OCI-LY7 (cell line): Measurements from ENCODE around the gene ZNRF3. TPM values are rescaled to one million over a fixed set of nuclear protein-coding genes. Genes with fewer than 3 reads are reported as not detected.

Source experiments
- BruUV-seq: library from RNA; stranded (reverse); fragments of 400-500 nt; replicated peaks from 2 replicates; lab custom pipeline; 2021; lab: Mats Ljungman, UMichigan
- CTCF ChIA-PET: fragments of 300-600 bp; sonication (Branson Sonifier 250); formaldehyde crosslinking; loops from one replicate; lab custom pipeline; 2022; ENCODE audit warnings: antibody characterized with exemption; ENCODE audit not compliant: unreplicated experiment; lab: Charles Lee
- POLR2A ChIA-PET: fragments of 300-600 bp; sonication (Branson Sonifier 250); formaldehyde crosslinking; loops from one replicate; lab custom pipeline; 2022; ENCODE audit warnings: antibody characterized with exemption; lab: Charles Lee
- DNase-seq: peaks from one replicate; pipeline ENCODE4 v3.0.0-alpha.2; 2015; ENCODE audit warnings: low spot score
- H2AFZ ChIP-seq: fragments of 200-600 bp; sonication (generic), shearing (Covaris generic); 2 replicates; pipeline ENCODE4 v1.6.1; 2014; ENCODE audit warnings: mild to moderate bottlenecking, antibody characterized with exemption, low read length, moderate library complexity
- H3K27ac ChIP-seq: fragments of 200-600 bp; sonication (generic); 2 replicates; pipeline ENCODE4 v1.5.1; 2014; ENCODE audit warnings: mixed run types, low read depth, mild to moderate bottlenecking, moderate library complexity, low read length, inconsistent platforms; ENCODE audit not compliant: poor library complexity, severe bottlenecking
- H3K36me3 ChIP-seq: fragments of 200-600 bp; sonication (generic); 2 replicates; pipeline ENCODE4 v1.6.1; 2014; ENCODE audit warnings: mild to moderate bottlenecking, antibody characterized with exemption, low read length, moderate library complexity, mixed read lengths; ENCODE audit not compliant: insufficient read depth
- H3K4me1 ChIP-seq: fragments of 200-600 bp; sonication (generic); 2 replicates; pipeline ENCODE4 v1.5.1; 2014; ENCODE audit warnings: mild to moderate bottlenecking, low read length; ENCODE audit not compliant: insufficient read depth, poor library complexity, severe bottlenecking
- H3K4me2 ChIP-seq: fragments of 200-600 bp; sonication (generic); 2 replicates; pipeline ENCODE4 v1.6.1; 2014; ENCODE audit warnings: mild to moderate bottlenecking, low read length
- H3K4me3 ChIP-seq: fragments of 200-600 bp; sonication (generic); 2 replicates; pipeline ENCODE4 v1.5.1; 2014; ENCODE audit warnings: mild to moderate bottlenecking, low read depth, low read length; ENCODE audit not compliant: poor library complexity, severe bottlenecking
- H3K79me2 ChIP-seq: fragments of 200-600 bp; sonication (generic); 2 replicates; pipeline ENCODE4 v1.6.1; 2016; ENCODE audit warnings: low read depth, mild to moderate bottlenecking, low read length, moderate library complexity, mixed read lengths; ENCODE audit not compliant: insufficient read depth
- H3K9me2 ChIP-seq: fragments of 200-600 bp; sonication (generic); 2 replicates; pipeline ENCODE4 v1.6.1; 2016; ENCODE audit warnings: mild to moderate bottlenecking, low read length, mixed read lengths; ENCODE audit not compliant: insufficient read depth
- H3K9me3 ChIP-seq: fragments of 200-600 bp; sonication (generic); 2 replicates; pipeline ENCODE4 v1.6.1; 2014; ENCODE audit warnings: mild to moderate bottlenecking, mixed run types, low read length, mixed read lengths
- H4K20me1 ChIP-seq: fragments of 200-600 bp; sonication (generic); 2 replicates; pipeline ENCODE4 v1.6.1; 2014; ENCODE audit warnings: mild to moderate bottlenecking, antibody characterized with exemption, low read length, moderate library complexity, mixed read lengths; ENCODE audit not compliant: insufficient read depth
- CTCF ChIP-seq: fragments of 200-600 bp; sonication (generic); conservative IDR thresholded peaks from 2 replicates; pipeline ENCODE4 v1.5.1; 2014; ENCODE audit warnings: mild to moderate bottlenecking, antibody characterized with exemption, low read length, moderate library complexity, mixed read lengths
- EZH2phosphoT487 ChIP-seq: fragments of 200-600 bp; sonication (generic); IDR thresholded peaks from 2 replicates; pipeline ENCODE4 v1.6.1; 2018; ENCODE audit warnings: low read depth, borderline replicate concordance, mild to moderate bottlenecking, mixed run types, antibody characterized with exemption, low read length, moderate library complexity, mixed read lengths
- intact Hi-C: fragments of 100-400 bp; cut with micrococcal nuclease; formaldehyde crosslinking; loops from one replicate; pipeline ENCODE4 v1.10.0; 2022; ENCODE audit not compliant: unreplicated experiment
- total RNA-seq, 2 experiments: library from RNA; depleted of rRNA in 1 of 2; stranded (reverse); fragments of >200 nt in 1 of 2; shearing (Covaris generic) in 1 of 2; gene quantifications; 2 replicates each; pipeline ENCODE4 v1.2.3, GENCODE V29; 2014 to 2022

ZNRF3 gene
- total RNA-seq, 2 experiments from 2014 or later, result 3.6 to 3.9 TPM

- H3K79me2 ChIP-seq, result no peaks in the 10 kb centered on the region
- H3K9me2 ChIP-seq, result no peaks in the 10 kb centered on the region
- H3K36me3 ChIP-seq, result no peaks in the 10 kb centered on the region
- intact Hi-C loops, result no loop called here
- no peaks in the 10 kb centered on the region for H3K9me3 ChIP-seq
- POLR2A ChIA-PET, result interaction anchor here (0.7 to 1.0 kb wide), 3 partner anchors 122 to 397 kb away, joined by 3 to 5 read pairs (median 3); no protein-coding TSS in a partner anchor
- DNase-seq, result no peak
- H3K4me2 ChIP-seq, result no peak overlapping the region
- no peak overlapping the region for H3K4me3 ChIP-seq
- H3K4me1 ChIP-seq, result no peaks in the 10 kb centered on the region
- no peak for TF ChIP-seq EZH2phosphoT487
- TF ChIP-seq CTCF, result no peak
- BruUV-seq, result no TSS peak
- no peak overlapping the region for H2AFZ ChIP-seq
- H3K27ac ChIP-seq, result no peak overlapping the region
- CTCF ChIA-PET, result no interaction called here
- H4K20me1 ChIP-seq, result no peaks in the 10 kb centered on the region
These were observed 98.6 kb downstream of the ZNRF3 start for GRCh38 chr22:28981818-28982499.

GRCh38 chr22:28983190-28983589 is 99.8 kb downstream of the ZNRF3 start:
- H4K20me1 ChIP-seq, result no peaks in the 10 kb centered on the region
- no peak overlapping the region for H3K4me2 ChIP-seq
- H3K4me3 ChIP-seq, result no peak overlapping the region
- no peak overlapping the region for H2AFZ ChIP-seq
- no peak for DNase-seq
- peaks cover under 1% of the 10 kb centered on the region; the same call in 1 of the 2 replicates for H3K36me3 ChIP-seq
- CTCF ChIA-PET, result no interaction called here
- TF ChIP-seq EZH2phosphoT487 (no peak), CTCF (no peak)
- no peak overlapping the region for H3K27ac ChIP-seq
- no TSS peak for BruUV-seq
- no peaks in the 10 kb centered on the region for H3K4me1 ChIP-seq
- intact Hi-C loops, result no loop called here
- POLR2A ChIA-PET, result interaction anchor here (0.5 to 0.7 kb wide), 2 partner anchors 15 to 17 kb away, joined by 3 to 4 read pairs; no protein-coding TSS in a partner anchor
- no peaks in the 10 kb centered on the region for H3K9me3 ChIP-seq
- H3K9me2 ChIP-seq, result no peaks in the 10 kb centered on the region
- H3K79me2 ChIP-seq, result no peaks in the 10 kb centered on the region

- POLR2A ChIA-PET, result no interaction called here
- TF ChIP-seq EZH2phosphoT487, result no peak
- no peak for TF ChIP-seq CTCF
- no peaks in the 10 kb centered on the region for H3K9me3 ChIP-seq
- no peaks in the 10 kb centered on the region for H3K4me1 ChIP-seq
- H2AFZ ChIP-seq, result no peak overlapping the region
- no peaks in the 10 kb centered on the region for H3K9me2 ChIP-seq
- H3K79me2 ChIP-seq, result no peaks in the 10 kb centered on the region
- no peak overlapping the region for H3K4me2 ChIP-seq
- no peaks in the 10 kb centered on the region for H4K20me1 ChIP-seq
- H3K27ac ChIP-seq, result no peak overlapping the region
- CTCF ChIA-PET, result no interaction called here
- BruUV-seq, result no TSS peak
- intact Hi-C loops, result no loop called here
- DNase-seq, result no peak
- peaks cover 4% of the 10 kb centered on the region; the same call in 1 of the 2 replicates for H3K36me3 ChIP-seq
- no peak overlapping the region for H3K4me3 ChIP-seq
These were observed 100.5 kb downstream of the ZNRF3 start for GRCh38 chr22:28983788-28984441.
